Measurements from ENCODE around the gene MAPK14. TPM values are rescaled to one million over a fixed set of nuclear protein-coding genes. Genes with fewer than 3 reads are reported as not detected.

MAPK14 gene
- total RNA-seq, 1 donor from 2014 or later = 36.5 TPM

- TF ChIP-seq, protein P1, sequence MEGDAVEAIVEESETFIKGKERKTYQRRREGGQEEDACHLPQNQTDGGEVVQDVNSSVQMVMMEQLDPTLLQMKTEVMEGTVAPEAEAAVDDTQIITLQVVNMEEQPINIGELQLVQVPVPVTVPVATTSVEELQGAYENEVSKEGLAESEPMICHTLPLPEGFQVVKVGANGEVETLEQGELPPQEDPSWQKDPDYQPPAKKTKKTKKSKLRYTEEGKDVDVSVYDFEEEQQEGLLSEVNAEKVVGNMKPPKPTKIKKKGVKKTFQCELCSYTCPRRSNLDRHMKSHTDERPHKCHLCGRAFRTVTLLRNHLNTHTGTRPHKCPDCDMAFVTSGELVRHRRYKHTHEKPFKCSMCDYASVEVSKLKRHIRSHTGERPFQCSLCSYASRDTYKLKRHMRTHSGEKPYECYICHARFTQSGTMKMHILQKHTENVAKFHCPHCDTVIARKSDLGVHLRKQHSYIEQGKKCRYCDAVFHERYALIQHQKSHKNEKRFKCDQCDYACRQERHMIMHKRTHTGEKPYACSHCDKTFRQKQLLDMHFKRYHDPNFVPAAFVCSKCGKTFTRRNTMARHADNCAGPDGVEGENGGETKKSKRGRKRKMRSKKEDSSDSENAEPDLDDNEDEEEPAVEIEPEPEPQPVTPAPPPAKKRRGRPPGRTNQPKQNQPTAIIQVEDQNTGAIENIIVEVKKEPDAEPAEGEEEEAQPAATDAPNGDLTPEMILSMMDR (IDR thresholded peaks at IDR 0.05) = no peak
- no peaks in the 10 kb centered on the region for H3K27me3 Mint-ChIP-seq (ENCODE audit: low read depth)
- no peaks in the 10 kb centered on the region for H3K9me3 Mint-ChIP-seq (ENCODE audit: low read depth)
- H3K4me3 Mint-ChIP-seq (ENCODE audit: unreplicated experiment) = no peak overlapping the region
- H3K27ac Mint-ChIP-seq (ENCODE audit: unreplicated experiment) = no peak overlapping the region
- no peak for DNase-seq (ENCODE audit: low spot score)
- peaks cover 9% of the 10 kb centered on the region for H3K4me1 Mint-ChIP-seq (ENCODE audit: low read depth)
- peaks cover 3% of the 10 kb centered on the region for H3K36me3 Mint-ChIP-seq (ENCODE audit: low read depth)
Measured at GRCh38 chr6:36118550-36119107, 91.0 kb downstream of the MAPK14 start.

DNA sequence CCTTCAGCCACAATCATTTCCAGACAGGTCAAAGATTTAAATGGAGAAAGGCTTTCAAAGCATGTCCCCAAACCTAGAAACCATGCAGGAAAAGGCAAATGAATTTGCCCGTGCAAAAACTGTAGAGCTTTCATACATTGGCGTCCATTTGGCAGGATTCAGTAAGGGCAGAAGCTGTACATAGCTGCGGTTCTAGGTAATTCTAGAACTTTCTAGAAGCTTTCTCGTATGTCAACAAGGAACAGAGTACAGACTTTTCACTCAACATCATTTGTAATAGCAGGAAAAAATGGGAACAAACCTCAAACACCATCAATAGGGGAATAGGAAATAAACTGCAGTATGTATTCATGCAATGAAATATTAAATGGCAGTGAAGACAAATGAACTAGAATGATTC is 91.6 kb downstream of the MAPK14 start:
- Mint-ChIP-seq H3K36me3 (ENCODE audit: low read depth) (peaks cover 3% of the 10 kb centered on the region), H3K4me1 (ENCODE audit: low read depth) (peaks cover 9% of the 10 kb centered on the region), H3K4me3 (ENCODE audit: unreplicated experiment) (no peak overlapping the region), H3K27me3 (ENCODE audit: low read depth) (no peaks in the 10 kb centered on the region), H3K9me3 (ENCODE audit: low read depth) (no peaks in the 10 kb centered on the region), H3K27ac (ENCODE audit: unreplicated experiment) (no peak overlapping the region)
- TF ChIP-seq, protein P1 (IDR thresholded peaks at IDR 0.05) = no peak
- DNase-seq (ENCODE audit: low spot score) = no peak

GRCh38 chr6:36120018-36120417 is 92.4 kb downstream of the MAPK14 start:
- no peaks in the 10 kb centered on the region for H3K27me3 Mint-ChIP-seq (ENCODE audit: low read depth)
- H3K27ac Mint-ChIP-seq (ENCODE audit: unreplicated experiment) = no peak overlapping the region
- TF ChIP-seq, protein P1 (IDR thresholded peaks at IDR 0.05) = no peak
- no peaks in the 10 kb centered on the region for H3K9me3 Mint-ChIP-seq (ENCODE audit: low read depth)
- peaks cover 3% of the 10 kb centered on the region for H3K36me3 Mint-ChIP-seq (ENCODE audit: low read depth)
- peaks cover 9% of the 10 kb centered on the region for H3K4me1 Mint-ChIP-seq (ENCODE audit: low read depth)
- no peak overlapping the region for H3K4me3 Mint-ChIP-seq (ENCODE audit: unreplicated experiment)
- DNase-seq (ENCODE audit: low spot score) = no peak

- no peaks in the 10 kb centered on the region for H3K9me3 Mint-ChIP-seq (ENCODE audit: low read depth)
- TF ChIP-seq, protein P1 (IDR thresholded peaks at IDR 0.05) = no peak
- peaks cover 9% of the 10 kb centered on the region for H3K4me1 Mint-ChIP-seq (ENCODE audit: low read depth)
- H3K27ac Mint-ChIP-seq (ENCODE audit: unreplicated experiment) = no peak overlapping the region
- no peak for DNase-seq (ENCODE audit: low spot score)
- H3K36me3 Mint-ChIP-seq (ENCODE audit: low read depth) = peaks cover 3% of the 10 kb centered on the region
- H3K4me3 Mint-ChIP-seq (ENCODE audit: unreplicated experiment) = no peak overlapping the region
- no peaks in the 10 kb centered on the region for H3K27me3 Mint-ChIP-seq (ENCODE audit: low read depth)
Measured at GRCh38 chr6:36120539-36120938, 92.9 kb downstream of the MAPK14 start.

DNA sequence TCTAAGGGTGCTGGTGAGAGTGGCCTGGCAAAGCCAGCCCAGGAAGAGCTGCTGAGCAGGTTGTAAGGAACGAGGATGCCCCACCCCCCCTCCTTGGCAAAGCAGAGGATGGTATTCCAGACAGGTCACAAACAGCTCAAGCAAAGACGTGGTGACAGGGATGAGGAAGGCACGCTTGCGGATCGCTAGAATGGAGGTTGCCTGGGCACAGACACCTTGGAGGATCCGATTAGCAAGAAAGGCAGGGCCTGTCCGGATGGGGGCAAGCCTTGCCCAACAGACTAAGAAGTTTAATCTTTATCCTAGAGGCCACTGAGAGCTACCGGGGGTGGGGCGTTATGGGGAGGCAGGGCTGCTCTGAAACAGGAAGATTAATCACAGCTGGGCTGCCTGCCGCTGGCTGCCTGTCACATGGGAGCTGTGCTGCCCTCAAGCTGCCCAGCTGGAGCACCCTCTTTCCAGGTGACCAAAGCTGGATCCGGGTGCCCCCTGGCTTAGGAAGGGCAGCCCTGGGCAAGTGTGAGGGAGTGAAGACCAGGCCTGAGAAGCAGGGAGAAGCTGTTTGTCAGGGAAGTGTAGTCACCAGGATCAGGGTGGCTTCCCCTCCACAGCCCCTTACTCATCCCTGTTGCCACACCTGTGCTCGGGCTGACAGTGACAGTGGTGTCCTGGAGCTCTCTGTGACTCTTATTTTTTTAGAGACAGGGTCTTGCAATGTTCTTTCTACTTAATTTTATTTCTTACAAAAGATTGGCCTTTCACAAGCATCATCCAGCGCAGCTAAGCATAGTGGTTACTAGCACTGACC is 93.6 kb downstream of the MAPK14 start:
- peaks cover 3% of the 10 kb centered on the region for H3K36me3 Mint-ChIP-seq (ENCODE audit: low read depth)
- H3K4me1 Mint-ChIP-seq (ENCODE audit: low read depth) = peaks cover 9% of the 10 kb centered on the region
- no peaks in the 10 kb centered on the region for H3K9me3 Mint-ChIP-seq (ENCODE audit: low read depth)
- DNase-seq (ENCODE audit: low spot score) = no peak
- no peak overlapping the region for H3K27ac Mint-ChIP-seq (ENCODE audit: unreplicated experiment)
- no peaks in the 10 kb centered on the region for H3K27me3 Mint-ChIP-seq (ENCODE audit: low read depth)
- H3K4me3 Mint-ChIP-seq (ENCODE audit: unreplicated experiment) = no peak overlapping the region
- TF ChIP-seq, protein P1 (IDR thresholded peaks at IDR 0.05) = no peak

All from chondrocyte (in vitro differentiated cells).